ENCODE data around the gene SUGCT. TPM values are rescaled to one million over a fixed set of nuclear protein-coding genes. Genes with fewer than 3 reads are reported as not detected.

Gene SUGCT
- total RNA-seq, 1 experiment from 2014 or later = 4.6 TPM

GRCh38 chr7:40182452-40182851 lies 47.6 kb downstream of the SUGCT start:
- DNase-seq (ENCODE audit: low spot score) (no peak), ATAC-seq (no peak)
- no peaks in the 10 kb centered on the region; the same call in 1 of the 2 replicates for H3K9me3 Mint-ChIP-seq
- no peaks in the 10 kb centered on the region for H3K27me3 Mint-ChIP-seq (ENCODE audit: low read depth)
- no peak overlapping the region for H3K27ac Mint-ChIP-seq
- CTCF ChIA-PET = no interaction called here
- no peak overlapping the region for H3K4me3 Mint-ChIP-seq
- 0 out of 2 replicates have a peak, but pooled peaks cover 2% of the 10 kb centered on the region for H3K36me3 Mint-ChIP-seq
- no peaks in the 10 kb centered on the region for H3K4me1 Mint-ChIP-seq
- POLR2A ChIA-PET = no interaction called here
- TF ChIP-seq MYBL2 (CRISPR knock-in tag; IDR thresholded peaks at IDR 0.05) (no peak), E2F5 (CRISPR knock-in tag; IDR thresholded peaks at IDR 0.05) (no peak), ZNF121 (CRISPR knock-in tag; IDR thresholded peaks at IDR 0.05) (no peak), NR2C2 (CRISPR knock-in tag; IDR thresholded peaks at IDR 0.05) (no peak), RORB (CRISPR knock-in tag; IDR thresholded peaks at IDR 0.05) (no peak), ZNF423 (CRISPR knock-in tag; IDR thresholded peaks at IDR 0.05) (no peak), GRHL2 (CRISPR knock-in tag; IDR thresholded peaks at IDR 0.05; ENCODE audit: insufficient replicate concordance, severe bottlenecking) (no peak), E2F1 (CRISPR knock-in tag; IDR thresholded peaks at IDR 0.05) (no peak), GABPB1 (CRISPR knock-in tag; IDR thresholded peaks at IDR 0.05) (no peak), NR3C1 (CRISPR knock-in tag; conservative IDR thresholded peaks at IDR 0.05; ENCODE audit: low read depth) (no peak), USF1 (CRISPR knock-in tag; IDR thresholded peaks at IDR 0.05) (no peak), ZNF416 (CRISPR knock-in tag; IDR thresholded peaks at IDR 0.05) (no peak), E2F4 (CRISPR knock-in tag; IDR thresholded peaks at IDR 0.05; ENCODE audit: borderline replicate concordance, low read depth) (no peak), TCF7 (CRISPR knock-in tag; IDR thresholded peaks at IDR 0.05; ENCODE audit: low read depth) (no peak), PRRX2 (CRISPR knock-in tag; IDR thresholded peaks at IDR 0.05) (no peak), ZNF317 (CRISPR knock-in tag; IDR thresholded peaks at IDR 0.05; ENCODE audit: borderline replicate concordance, low read depth) (no peak), ATF1 (CRISPR knock-in tag; IDR thresholded peaks at IDR 0.05) (no peak), NR1H2 (CRISPR knock-in tag; IDR thresholded peaks at IDR 0.05) (no peak), EMX1 (CRISPR knock-in tag; IDR thresholded peaks at IDR 0.05) (no peak), ZBTB21 (CRISPR knock-in tag; IDR thresholded peaks at IDR 0.05; ENCODE audit: borderline replicate concordance) (no peak)

- DNase-seq (ENCODE audit: low spot score) = no peak
- H3K4me1 Mint-ChIP-seq = no peaks in the 10 kb centered on the region
- no peaks in the 10 kb centered on the region; the same call in 1 of the 2 replicates for H3K9me3 Mint-ChIP-seq
- ATAC-seq = peak; percentile 77
- ChIA-PET CTCF (interaction anchor here (1.0 kb wide), 1 partner anchor 13 kb away, joined by 4 read pairs; no protein-coding TSS in a partner anchor), POLR2A (no interaction called here)
- 0 out of 2 replicates have a peak, but pooled peaks cover 2% of the 10 kb centered on the region for H3K36me3 Mint-ChIP-seq
- no peaks in the 10 kb centered on the region for H3K27me3 Mint-ChIP-seq (ENCODE audit: low read depth)
- H3K27ac Mint-ChIP-seq = no peak overlapping the region
- no peak overlapping the region for H3K4me3 Mint-ChIP-seq
- no peak for TF ChIP-seq ATF2 (CRISPR knock-in tag; IDR thresholded peaks at IDR 0.05; ENCODE audit: borderline replicate concordance, low read depth)
- TF ChIP-seq ZNF263 (CRISPR knock-in tag; IDR thresholded peaks at IDR 0.05; ENCODE audit: low read depth) = no peak
- no peak for TF ChIP-seq ERG (CRISPR knock-in tag; IDR thresholded peaks at IDR 0.05)
- TF ChIP-seq ZBTB21 (CRISPR knock-in tag; IDR thresholded peaks at IDR 0.05; ENCODE audit: borderline replicate concordance) = no peak
- TF ChIP-seq MLX (CRISPR knock-in tag; IDR thresholded peaks at IDR 0.05) = no peak
- TF ChIP-seq SMAD4 (CRISPR knock-in tag; IDR thresholded peaks at IDR 0.05) = no peak
- TF ChIP-seq ATF6 (CRISPR knock-in tag; IDR thresholded peaks at IDR 0.05) = no peak
- TF ChIP-seq NFYB (CRISPR knock-in tag; conservative IDR thresholded peaks at IDR 0.05; ENCODE audit: low read depth) = no peak
- no peak for TF ChIP-seq NR3C1 (CRISPR knock-in tag; conservative IDR thresholded peaks at IDR 0.05; ENCODE audit: low read depth)
- no peak for TF ChIP-seq ZNF396 (CRISPR knock-in tag; IDR thresholded peaks at IDR 0.05; ENCODE audit: borderline replicate concordance)
Observed at GRCh38 chr7:40186586-40186985, 51.8 kb downstream of the SUGCT start.
